RWPE1 (cell line): Measurements from ENCODE around the gene NPAT.
"Not testable (repeated sequence)": the region's sequence is repeated elsewhere in the genome, so short reads cannot be mapped to it uniquely, and the experiment has no call there.

Source experiments
- CTCF ChIA-PET: fragments of 350-600 bp; sonication (Branson Sonifier 250); formaldehyde crosslinking; extraction: SDS; loops from one replicate; lab custom pipeline; 2021; lab: Yijun Ruan, JAX
- POLR2A ChIA-PET: fragments of 400-600 bp; formaldehyde crosslinking; extraction: SDS; loops from one replicate; lab custom pipeline; 2020; ENCODE audit warnings: antibody characterized with exemption; ENCODE audit not compliant: low non-redundant PET; lab: Yijun Ruan, JAX
- DNase-seq: peaks from one replicate; pipeline ENCODE4 v3.0.0; 2012; ENCODE audit warnings: low spot score
- H3K27ac ChIP-seq: fragments of 450-650 bp; 2 replicates; pipeline ENCODE4 v1.5.1; 2017
- TF ChIP-seq, protein P1 (sequence below): fragments of 450-650 bp; conservative IDR thresholded peaks from 2 replicates; pipeline ENCODE4 v1.5.1; 2017; ENCODE audit warnings: low read depth, mild to moderate bottlenecking

NPAT gene

DNA sequence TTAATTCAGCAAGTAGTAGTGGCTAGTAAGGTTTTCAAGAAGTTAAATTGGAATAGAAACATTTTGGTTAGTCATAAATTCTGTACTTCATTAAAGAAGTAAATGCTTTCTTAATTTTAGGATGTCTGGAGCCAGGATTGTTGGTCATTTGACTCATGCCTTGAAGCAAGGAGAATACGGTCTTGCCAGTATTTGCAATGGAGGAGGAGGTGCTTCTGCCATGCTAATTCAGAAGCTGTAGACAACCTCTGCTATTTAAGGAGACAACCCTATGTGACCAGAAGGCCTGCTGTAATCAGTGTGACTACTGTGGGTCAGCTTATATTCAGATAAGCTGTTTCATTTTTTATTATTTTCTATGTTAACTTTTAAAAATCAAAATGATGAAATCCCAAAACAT is 75.3 kb downstream of the NPAT start:
- POLR2A ChIA-PET, result no interaction called here

DNA sequence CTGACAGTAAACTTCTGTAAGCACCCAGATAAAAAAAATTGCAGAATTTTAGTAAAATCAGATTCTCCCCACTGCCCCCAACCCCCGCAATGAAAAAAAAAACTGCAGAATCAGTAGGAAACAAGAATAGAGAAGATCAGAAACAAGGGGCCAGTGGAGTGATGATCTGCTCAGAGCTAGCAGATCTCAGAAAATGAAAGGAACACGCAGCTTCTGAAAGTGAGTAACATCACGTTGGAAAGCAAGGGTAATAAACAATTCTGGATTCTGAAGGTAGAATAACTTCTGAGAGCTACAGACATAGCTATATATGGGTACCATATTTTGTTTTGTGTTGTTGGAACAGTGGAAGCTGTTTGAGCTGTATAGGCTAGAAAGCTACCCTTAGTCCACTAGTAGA is 77.8 kb downstream of the NPAT start:
- TF ChIP-seq, protein P1, sequence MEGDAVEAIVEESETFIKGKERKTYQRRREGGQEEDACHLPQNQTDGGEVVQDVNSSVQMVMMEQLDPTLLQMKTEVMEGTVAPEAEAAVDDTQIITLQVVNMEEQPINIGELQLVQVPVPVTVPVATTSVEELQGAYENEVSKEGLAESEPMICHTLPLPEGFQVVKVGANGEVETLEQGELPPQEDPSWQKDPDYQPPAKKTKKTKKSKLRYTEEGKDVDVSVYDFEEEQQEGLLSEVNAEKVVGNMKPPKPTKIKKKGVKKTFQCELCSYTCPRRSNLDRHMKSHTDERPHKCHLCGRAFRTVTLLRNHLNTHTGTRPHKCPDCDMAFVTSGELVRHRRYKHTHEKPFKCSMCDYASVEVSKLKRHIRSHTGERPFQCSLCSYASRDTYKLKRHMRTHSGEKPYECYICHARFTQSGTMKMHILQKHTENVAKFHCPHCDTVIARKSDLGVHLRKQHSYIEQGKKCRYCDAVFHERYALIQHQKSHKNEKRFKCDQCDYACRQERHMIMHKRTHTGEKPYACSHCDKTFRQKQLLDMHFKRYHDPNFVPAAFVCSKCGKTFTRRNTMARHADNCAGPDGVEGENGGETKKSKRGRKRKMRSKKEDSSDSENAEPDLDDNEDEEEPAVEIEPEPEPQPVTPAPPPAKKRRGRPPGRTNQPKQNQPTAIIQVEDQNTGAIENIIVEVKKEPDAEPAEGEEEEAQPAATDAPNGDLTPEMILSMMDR, result no peak
- ChIA-PET CTCF (no interaction called here), POLR2A (no interaction called here)
- no peak for DNase-seq
- no peak overlapping the region for H3K27ac ChIP-seq

More for the DNA sequence above, 75.3 kb downstream of the NPAT start:
- DNase-seq, result no peak
- CTCF ChIA-PET, result interaction anchor here (1.1 kb wide), 1 partner anchor 36 kb away, joined by 3 read pairs; no protein-coding TSS in a partner anchor
- TF ChIP-seq, protein P1, result no peak
- H3K27ac ChIP-seq, result no peak overlapping the region

DNA sequence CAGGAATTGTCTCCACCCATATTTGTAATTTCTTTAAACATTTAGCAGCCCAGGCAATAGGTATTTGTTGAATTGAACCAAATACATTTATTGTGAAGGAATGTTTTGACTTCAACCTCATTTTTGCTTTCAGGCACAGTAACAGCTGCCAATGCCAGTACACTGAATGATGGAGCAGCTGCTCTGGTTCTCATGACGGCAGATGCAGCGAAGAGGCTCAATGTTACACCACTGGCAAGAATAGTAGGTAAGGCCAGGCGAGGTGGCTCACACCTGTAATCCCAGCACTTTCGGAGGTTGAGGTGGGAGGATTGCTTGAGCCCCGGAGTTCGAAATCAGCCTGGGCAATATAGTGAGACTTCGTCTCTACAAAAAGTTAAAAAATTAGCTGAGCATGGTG is 80.1 kb downstream of the NPAT start:
- POLR2A ChIA-PET, result no interaction called here

DNA sequence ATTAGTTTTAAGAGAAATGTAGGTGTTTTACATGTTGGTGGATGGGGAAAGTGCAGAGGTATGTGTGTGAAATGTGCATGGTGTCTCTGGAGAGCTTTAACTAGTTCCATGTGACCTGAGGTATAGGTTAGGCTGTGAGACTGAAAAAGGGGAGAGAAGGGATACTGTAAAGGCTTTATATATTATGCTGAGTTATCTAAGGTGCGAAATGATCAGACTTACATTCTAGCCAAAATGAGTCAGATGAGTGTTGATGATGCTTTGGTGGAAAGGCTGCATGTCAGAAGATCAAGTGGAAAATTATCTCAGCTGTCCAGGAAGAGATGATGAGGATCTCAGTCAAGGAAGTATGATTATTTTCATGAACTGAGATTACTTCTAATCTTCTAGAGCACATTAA is 85.2 kb downstream of the NPAT start:
- POLR2A ChIA-PET, result no interaction called here
- CTCF ChIA-PET, result interaction anchor here (0.7 kb wide), 1 partner anchor 26 kb away, joined by 3 read pairs; no protein-coding TSS in a partner anchor
- DNase-seq, result no peak
- no peak overlapping the region for H3K27ac ChIP-seq
- TF ChIP-seq, protein P1, result no peak

More for the DNA sequence above, 80.1 kb downstream of the NPAT start:
- DNase-seq, result no peak
- no peak overlapping the region for H3K27ac ChIP-seq
- CTCF ChIA-PET, result no interaction called here
- TF ChIP-seq, protein P1, result no peak

DNA sequence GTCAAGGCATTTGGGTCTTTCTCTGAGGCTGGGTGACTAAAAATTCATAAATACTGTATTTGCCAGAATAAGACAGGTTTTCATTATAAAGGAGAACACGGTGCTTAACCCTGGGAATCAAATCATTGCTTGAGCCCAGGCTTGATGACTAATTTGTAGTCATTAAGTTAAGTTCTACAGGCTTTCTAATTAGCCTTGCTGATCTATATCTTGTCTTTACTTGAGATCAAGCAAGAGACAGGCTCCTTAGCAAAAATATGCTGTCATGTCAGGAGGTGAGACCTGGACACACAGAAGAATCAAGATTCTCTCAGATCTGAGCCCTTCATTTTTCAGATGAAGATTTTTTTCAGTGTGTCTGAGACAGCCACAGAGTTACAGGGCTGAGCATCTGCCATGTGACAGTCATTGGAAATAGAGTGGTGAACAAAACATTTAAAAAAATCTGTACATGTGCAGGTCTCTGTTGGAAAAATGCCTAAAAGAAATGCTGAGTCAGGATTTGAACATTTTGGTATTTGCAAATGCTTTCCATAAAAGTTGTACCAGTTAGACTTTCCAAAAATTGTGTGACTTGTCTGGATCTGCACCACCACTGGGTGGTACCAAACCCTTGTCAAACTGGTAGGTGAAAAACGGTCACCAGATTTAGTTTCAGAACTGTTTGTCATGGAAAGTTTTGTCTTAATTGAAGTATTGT is 86.4 kb downstream of the NPAT start:
- DNase-seq, result no peak
- TF ChIP-seq, protein P1, result peak; percentile 23
- ChIA-PET POLR2A (no interaction called here), CTCF (interaction anchor here (0.6 to 0.7 kb wide), 2 partner anchors 18 to 1956 kb away, joined by 3 to 5 read pairs; no protein-coding TSS in a partner anchor)
- H3K27ac ChIP-seq, result 0 out of 2 replicates have a peak overlapping the region, but pooled peaks have one; percentile 28

DNA sequence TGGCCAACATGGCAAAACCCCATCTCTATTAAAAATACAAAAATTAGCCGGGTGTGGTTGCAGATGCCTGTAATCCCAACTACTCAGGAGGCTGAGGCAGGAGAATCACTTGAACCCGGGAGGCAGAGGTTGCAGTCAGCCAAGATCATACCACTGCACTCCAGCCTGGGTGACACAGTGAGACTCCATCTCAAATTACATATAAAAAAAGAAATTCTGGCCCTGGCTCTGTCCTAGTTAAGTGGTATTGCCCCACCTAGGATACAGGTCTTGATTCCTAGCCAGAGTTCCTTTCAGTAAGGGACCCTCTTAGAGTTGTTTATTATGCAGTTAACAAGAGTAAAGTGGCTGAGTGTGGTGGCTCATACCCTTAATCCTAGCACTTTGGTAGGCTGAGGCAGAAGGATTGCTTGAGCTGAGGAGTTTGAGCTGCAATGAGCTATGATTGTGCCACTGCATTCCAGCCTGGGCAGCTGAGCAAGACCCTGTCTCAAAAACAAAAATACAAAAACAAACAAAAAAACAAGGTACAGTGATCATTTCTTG is 89.4 kb downstream of the NPAT start:
- H3K27ac ChIP-seq, DNase-seq, POLR2A ChIA-PET, CTCF ChIA-PET: not testable (repeated sequence)

DNA sequence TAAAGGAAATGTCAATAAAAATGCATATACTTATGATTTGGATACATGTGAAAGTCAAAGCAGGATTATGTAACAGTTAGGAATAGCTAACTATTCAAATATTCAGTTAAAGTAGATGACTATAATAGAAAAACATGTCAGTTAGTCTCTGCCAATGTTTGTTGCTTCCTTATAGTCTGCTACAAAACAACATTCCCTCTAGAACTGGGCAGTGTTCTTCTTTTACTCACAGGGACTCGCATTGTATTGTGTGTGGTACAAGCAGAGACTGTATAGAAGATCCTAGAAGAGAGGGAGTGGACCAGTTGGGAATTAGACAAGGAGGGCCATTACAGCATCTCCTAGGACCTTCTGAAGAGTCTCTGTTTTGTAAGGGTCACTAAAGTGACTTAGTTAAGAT is 90.4 kb downstream of the NPAT start:
- TF ChIP-seq, protein P1, result no peak
- no peak for DNase-seq
- ChIA-PET CTCF (interaction anchor here (0.5 to 0.6 kb wide), 2 partner anchors 1425 to 1996 kb away, joined by 3 to 4 read pairs; no protein-coding TSS in a partner anchor), POLR2A (no interaction called here)
- H3K27ac ChIP-seq, result no peak overlapping the region
